ENCODE data around the gene LTBP2.

LTBP2 gene

DNA sequence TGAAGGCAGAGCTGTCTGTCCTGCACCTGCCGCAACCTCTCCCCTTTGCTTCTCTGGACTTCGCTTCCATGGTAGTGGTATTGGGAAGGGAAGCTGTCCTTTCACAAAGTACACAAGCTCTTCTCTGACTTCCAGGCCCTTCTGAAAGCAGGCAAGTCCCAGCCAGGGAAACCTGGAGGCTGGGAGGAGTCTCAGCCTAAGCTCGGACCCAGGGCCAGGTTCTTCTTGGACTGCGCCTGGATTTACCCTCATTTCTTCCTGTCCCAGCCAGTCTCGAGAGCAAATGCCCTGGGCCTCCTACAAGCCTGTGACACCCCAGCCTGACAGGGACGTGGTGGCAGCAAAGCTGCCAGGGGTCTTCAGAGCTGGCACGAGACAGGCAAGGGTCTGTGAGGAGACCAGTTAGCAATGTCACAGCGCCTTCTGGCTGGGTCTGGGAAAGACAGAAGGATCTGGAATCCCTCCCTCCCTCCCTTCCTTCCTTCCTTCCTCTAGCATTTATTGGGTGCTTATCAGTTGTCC lies 96.1 kb downstream of the LTBP2 start:
- H3K4me3 ChIP-seq (ENCODE audit: low read length): no peak overlapping the region
- H3K27me3 ChIP-seq (ENCODE audit: control insufficient read depth, insufficient read depth, low read length): no peaks in the 10 kb centered on the region
- no peaks in the 10 kb centered on the region for H3K4me1 ChIP-seq (ENCODE audit: control insufficient read depth, insufficient read depth, low read length)
- H3K9ac ChIP-seq (ENCODE audit: low read length): no peak overlapping the region
- H3K36me3 ChIP-seq (ENCODE audit: control insufficient read depth, insufficient read depth, low read length): no peaks in the 10 kb centered on the region
- H3K27ac ChIP-seq (ENCODE audit: low read depth, low read length): no peak overlapping the region

DNA sequence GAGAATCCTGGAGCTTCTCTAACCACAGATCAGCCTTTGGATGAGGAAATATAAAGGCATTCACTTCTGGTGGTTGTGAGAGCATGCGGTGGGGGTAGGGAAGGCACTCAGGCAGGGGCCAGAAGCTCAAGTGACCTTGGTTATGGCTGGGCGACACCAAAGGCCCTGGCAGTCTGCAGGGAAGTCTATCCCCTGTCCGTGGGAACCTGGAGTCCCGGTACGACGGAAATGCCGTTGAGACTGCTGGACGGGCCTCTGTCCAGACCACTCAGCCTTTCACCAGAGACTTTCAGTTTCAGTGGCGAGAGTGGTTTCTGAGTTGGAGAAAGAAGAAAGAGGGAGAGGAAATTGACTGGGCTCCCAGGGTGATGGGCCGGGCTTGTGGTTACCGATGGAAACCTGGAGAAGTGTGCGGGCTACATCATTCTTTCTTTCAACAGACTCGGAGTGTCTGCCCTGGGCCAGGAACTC lies 97.5 kb downstream of the LTBP2 start:
- H3K27me3 ChIP-seq (ENCODE audit: control insufficient read depth, insufficient read depth, low read length): peaks cover 3% of the 10 kb centered on the region
- H3K27ac ChIP-seq (ENCODE audit: low read depth, low read length): no peak overlapping the region
- H3K9ac ChIP-seq (ENCODE audit: low read length): no peak overlapping the region
- no peaks in the 10 kb centered on the region for H3K36me3 ChIP-seq (ENCODE audit: control insufficient read depth, insufficient read depth, low read length)
- no peaks in the 10 kb centered on the region for H3K4me1 ChIP-seq (ENCODE audit: control insufficient read depth, insufficient read depth, low read length)
- H3K4me3 ChIP-seq (ENCODE audit: low read length): no peak overlapping the region

DNA sequence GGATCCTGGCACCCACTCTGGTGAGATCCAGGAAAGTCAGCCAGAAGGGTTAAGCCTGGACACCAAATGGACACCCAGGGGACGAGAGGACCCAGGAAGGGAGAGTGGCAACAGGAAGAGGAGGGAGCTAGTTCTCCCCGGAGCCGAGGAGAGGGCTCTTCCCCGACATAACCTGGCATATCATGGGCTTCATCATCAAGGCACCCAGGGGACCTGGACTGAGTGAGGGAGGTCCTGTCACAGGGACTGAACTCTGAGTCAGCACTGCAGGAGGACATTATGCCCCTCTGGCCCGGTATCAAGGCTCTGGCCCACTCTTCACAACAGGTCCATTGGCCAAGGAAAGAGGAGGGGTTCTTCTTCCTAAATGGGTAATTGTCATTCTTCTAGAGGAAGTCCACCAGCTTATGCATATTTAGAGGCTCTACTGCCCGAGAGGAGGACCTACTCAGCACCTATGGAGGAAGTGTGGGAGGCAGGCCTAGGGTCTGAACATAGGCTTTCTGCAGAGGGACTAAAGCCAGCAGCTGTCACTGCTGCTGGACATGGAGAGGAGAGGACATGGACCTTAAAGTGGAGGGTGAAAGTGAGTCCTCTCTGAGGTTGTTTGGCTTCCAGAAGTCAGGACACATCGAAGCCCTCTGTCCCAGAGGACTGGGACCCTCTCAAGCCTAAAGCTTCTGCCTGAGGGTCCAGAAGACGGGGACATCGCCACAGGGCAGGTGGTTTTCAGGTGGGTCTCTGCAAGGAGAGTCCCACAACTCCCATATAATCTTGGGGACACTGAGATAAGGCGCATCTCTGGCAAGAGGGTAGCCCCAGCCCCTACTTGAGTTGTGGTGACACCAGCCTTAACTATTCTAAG lies 99.8 kb downstream of the LTBP2 start:
- Histone ChIP-seq H3K27me3 (ENCODE audit: control insufficient read depth, insufficient read depth, low read length) (peaks cover 4% of the 10 kb centered on the region), H3K36me3 (ENCODE audit: control insufficient read depth, insufficient read depth, low read length) (no peaks in the 10 kb centered on the region), H3K9ac (ENCODE audit: low read length) (no peak overlapping the region), H3K27ac (ENCODE audit: low read depth, low read length) (no peak overlapping the region), H3K4me3 (ENCODE audit: low read length) (no peak overlapping the region), H3K4me1 (ENCODE audit: control insufficient read depth, insufficient read depth, low read length) (no peaks in the 10 kb centered on the region)

DNA sequence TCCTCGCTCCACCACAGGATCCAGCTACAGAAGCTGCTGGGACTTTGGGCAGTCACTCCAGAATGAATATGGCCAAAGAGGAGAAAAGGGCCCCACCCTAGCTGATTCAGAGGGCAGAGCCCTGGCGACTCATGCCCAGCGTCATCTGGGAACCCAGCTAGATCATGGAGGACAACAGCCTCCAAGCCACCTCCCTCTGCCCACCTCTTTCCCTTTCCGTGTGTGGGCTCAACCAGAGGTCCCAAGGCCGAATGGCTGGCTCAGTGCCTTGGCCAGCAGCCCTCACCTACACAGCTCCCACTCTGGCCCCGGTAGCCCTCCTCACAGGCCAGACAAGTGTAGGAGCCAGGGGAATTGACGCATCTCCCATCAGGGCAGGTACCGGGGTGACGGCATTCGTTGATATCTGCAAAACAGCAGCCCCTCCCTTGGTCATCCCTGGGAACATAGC lies 101.1 kb downstream of the LTBP2 start:
- H3K4me3 ChIP-seq (ENCODE audit: low read length): no peak overlapping the region
- no peaks in the 10 kb centered on the region for H3K36me3 ChIP-seq (ENCODE audit: control insufficient read depth, insufficient read depth, low read length)
- H3K4me1 ChIP-seq (ENCODE audit: control insufficient read depth, insufficient read depth, low read length): no peaks in the 10 kb centered on the region
- no peak overlapping the region for H3K9ac ChIP-seq (ENCODE audit: low read length)
- H3K27ac ChIP-seq (ENCODE audit: low read depth, low read length): no peak overlapping the region
- H3K27me3 ChIP-seq (ENCODE audit: control insufficient read depth, insufficient read depth, low read length): peaks cover 4% of the 10 kb centered on the region

DNA sequence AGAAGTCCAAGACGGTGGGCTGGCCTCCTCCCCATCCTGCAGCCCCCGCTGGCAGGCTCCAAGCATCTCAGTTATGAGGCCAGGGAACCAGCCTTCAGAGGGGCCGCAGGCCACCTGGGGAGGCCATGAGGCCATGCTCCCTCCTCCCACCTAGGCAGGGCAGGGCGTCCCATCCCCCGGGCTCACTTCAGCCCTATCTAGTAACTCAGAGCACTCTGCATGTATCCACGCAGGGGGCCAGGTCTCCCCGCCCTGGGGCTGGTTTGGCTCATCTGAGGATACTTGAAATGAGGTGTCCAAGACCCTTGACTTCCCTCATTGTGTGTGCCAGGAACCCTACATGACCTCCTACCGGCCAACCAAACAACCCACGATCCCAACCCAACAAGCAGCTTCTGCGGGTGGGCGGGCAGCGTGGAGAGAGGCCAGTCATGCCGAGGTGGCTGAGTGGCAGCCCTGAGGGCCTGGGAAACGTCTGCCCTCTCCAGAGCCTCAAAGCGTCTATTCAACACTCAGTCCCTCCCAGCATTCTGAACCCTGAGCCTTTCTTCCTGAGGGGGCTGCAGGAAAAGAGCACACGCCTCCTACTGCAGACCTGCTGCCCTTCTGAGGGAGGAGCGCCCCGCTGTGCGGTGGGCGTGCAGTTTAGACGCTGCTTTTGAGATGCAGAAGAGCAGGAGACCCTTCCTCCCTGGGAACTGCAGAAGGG lies 101.7 kb downstream of the LTBP2 start:
- H3K9ac ChIP-seq (ENCODE audit: low read length): no peak overlapping the region
- H3K27me3 ChIP-seq (ENCODE audit: control insufficient read depth, insufficient read depth, low read length): peaks cover 4% of the 10 kb centered on the region
- no peak overlapping the region for H3K4me3 ChIP-seq (ENCODE audit: low read length)
- no peaks in the 10 kb centered on the region for H3K4me1 ChIP-seq (ENCODE audit: control insufficient read depth, insufficient read depth, low read length)
- H3K27ac ChIP-seq (ENCODE audit: low read depth, low read length): no peak overlapping the region
- no peaks in the 10 kb centered on the region for H3K36me3 ChIP-seq (ENCODE audit: control insufficient read depth, insufficient read depth, low read length)

DNA sequence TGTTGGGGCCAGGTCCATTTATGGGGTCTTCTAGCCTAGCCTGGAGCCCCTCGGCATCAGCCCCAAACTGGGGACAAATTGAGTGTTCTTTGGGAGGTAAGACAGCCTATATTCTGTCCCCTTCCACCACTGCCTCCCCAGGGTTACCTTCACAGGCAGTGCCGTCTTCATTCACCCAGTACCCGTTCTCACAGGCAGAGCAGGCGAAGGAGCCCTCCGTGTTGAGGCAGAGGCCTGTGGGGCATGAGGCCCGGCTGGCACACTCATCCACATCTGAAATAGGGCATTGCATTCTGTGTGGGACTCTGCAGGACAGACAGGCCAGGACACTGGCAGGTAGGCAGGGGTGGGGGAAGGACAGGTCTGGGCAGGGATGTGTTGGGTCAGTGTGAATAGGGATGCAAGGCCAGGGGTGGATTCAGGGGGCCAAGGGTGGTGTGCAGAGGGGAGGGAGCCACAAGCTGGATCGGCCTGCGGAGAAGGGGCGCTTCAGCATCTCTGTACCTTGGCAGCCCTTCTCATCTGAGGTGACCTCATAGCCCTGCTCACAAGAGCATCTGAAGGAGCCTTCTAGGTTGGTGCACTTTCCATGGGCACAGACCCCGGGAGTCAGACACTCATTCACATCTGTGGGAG lies 102.3 kb downstream of the LTBP2 start:
- H3K36me3 ChIP-seq (ENCODE audit: control insufficient read depth, insufficient read depth, low read length): no peaks in the 10 kb centered on the region
- peaks cover 4% of the 10 kb centered on the region for H3K27me3 ChIP-seq (ENCODE audit: control insufficient read depth, insufficient read depth, low read length)
- no peak overlapping the region for H3K4me3 ChIP-seq (ENCODE audit: low read length)
- H3K27ac ChIP-seq (ENCODE audit: low read depth, low read length): no peak overlapping the region
- H3K9ac ChIP-seq (ENCODE audit: low read length): no peak overlapping the region
- H3K4me1 ChIP-seq (ENCODE audit: control insufficient read depth, insufficient read depth, low read length): no peaks in the 10 kb centered on the region

DNA sequence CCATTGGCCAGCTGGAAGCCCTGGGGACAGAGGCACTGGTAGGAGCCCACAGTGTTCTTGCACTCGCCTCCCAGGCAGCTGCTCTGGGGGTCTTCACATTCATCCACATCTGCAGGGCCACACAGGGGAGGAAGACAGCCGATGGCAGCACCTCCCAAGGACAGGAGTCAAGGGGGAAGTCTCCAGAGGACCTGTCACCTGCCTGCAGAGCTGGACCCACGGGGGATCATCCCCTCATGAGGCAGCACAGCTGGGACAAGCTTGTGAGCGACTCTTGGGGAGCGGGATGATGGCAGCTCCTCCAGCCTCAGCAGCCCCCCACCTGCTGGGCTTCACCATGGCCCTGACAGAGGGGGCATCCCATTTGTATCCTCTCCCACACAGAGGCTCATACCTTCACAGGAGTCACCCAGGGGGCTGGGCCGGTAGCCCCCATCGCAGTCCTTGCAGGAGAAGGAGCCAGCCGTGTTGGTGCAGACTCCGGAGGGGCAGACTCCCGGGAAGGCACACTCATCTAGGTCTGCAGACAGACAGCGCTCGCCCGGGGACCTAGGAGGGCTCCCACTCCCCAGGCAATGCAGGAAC lies 103.1 kb downstream of the LTBP2 start:
- Histone ChIP-seq H3K9ac (ENCODE audit: low read length) (no peak overlapping the region), H3K27ac (ENCODE audit: low read depth, low read length) (no peak overlapping the region), H3K36me3 (ENCODE audit: control insufficient read depth, insufficient read depth, low read length) (no peaks in the 10 kb centered on the region), H3K4me1 (ENCODE audit: control insufficient read depth, insufficient read depth, low read length) (no peaks in the 10 kb centered on the region), H3K4me3 (ENCODE audit: low read length) (no peak overlapping the region), H3K27me3 (ENCODE audit: control insufficient read depth, insufficient read depth, low read length) (peaks cover 4% of the 10 kb centered on the region)

DNA sequence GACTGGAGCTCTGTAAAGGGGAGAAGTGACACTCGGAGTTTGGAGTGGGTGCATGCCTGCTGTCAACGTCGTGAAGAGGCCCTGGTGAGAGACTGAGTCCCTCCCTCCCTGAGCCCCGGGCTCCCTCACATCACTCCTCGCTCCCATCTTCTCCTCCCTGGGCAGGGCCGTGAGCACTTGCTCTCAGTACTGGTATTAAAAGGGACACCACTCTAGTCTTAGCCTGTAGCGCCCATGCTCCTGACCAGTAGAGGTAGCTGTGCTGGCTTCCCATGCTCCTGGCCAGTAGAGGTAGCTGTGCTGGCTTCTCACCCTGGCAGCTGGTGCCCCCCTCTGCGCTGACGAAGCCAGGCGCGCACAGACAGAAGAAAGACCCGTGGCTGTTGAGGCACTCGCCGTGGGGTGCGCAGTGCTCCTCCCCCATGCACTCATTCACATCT lies 103.7 kb downstream of the LTBP2 start:
- Histone ChIP-seq H3K9ac (ENCODE audit: low read length) (no peak overlapping the region), H3K4me3 (ENCODE audit: low read length) (no peak overlapping the region), H3K36me3 (ENCODE audit: control insufficient read depth, insufficient read depth, low read length) (no peaks in the 10 kb centered on the region), H3K4me1 (ENCODE audit: control insufficient read depth, insufficient read depth, low read length) (no peaks in the 10 kb centered on the region), H3K27me3 (ENCODE audit: control insufficient read depth, insufficient read depth, low read length) (peaks cover 4% of the 10 kb centered on the region), H3K27ac (ENCODE audit: low read depth, low read length) (no peak overlapping the region)

DNA sequence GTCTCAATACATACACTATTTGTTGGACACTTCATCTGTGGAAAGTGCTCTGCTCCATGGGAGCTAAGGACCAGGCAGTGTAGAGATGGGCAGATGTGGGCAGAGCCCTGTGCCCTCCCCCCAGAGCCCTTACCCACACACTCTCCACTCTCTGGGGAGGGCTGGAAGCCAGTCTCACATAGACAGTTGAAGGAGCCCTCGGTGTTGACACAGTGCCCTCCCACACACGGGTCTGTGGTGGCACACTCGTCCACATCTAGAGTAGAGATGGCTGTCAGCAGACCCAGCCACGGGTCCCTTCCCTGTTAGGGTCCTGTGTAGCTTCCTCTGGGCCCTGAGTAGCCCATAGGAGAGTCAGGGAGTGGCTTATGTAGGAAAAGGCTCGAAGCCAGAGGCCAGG lies 104.2 kb downstream of the LTBP2 start:
- H3K36me3 ChIP-seq (ENCODE audit: control insufficient read depth, insufficient read depth, low read length): no peaks in the 10 kb centered on the region
- H3K27me3 ChIP-seq (ENCODE audit: control insufficient read depth, insufficient read depth, low read length): peaks cover 4% of the 10 kb centered on the region

DNA sequence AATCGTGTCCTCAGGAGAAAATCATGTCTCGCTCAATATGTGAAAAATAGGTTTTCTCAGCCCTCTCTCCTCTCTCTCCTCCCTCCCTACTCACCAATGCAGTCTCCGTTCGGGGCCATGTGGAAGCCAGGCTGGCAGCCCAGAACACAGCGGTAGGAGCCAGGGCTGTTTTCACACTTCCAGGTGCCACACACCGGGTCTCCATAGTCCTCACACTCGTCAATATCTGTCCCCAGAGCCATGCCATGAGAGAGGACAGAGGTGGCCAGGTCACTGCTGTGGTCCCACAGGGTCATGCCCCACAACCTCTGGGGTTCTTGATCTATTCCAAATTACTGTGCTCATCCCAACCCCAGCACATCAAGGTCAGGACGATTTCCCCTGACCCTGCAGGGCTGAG lies 105.0 kb downstream of the LTBP2 start:
- Histone ChIP-seq H3K4me1 (ENCODE audit: control insufficient read depth, insufficient read depth, low read length) (no peaks in the 10 kb centered on the region), H3K4me3 (ENCODE audit: low read length) (no peak overlapping the region), H3K36me3 (ENCODE audit: control insufficient read depth, insufficient read depth, low read length) (no peaks in the 10 kb centered on the region), H3K9ac (ENCODE audit: low read length) (no peak overlapping the region), H3K27me3 (ENCODE audit: control insufficient read depth, insufficient read depth, low read length) (peaks cover 4% of the 10 kb centered on the region), H3K27ac (ENCODE audit: low read depth, low read length) (no peak overlapping the region)

More for the DNA sequence above, 104.2 kb downstream of the LTBP2 start:
- H3K4me3 ChIP-seq (ENCODE audit: low read length): no peak overlapping the region
- H3K9ac ChIP-seq (ENCODE audit: low read length): no peak overlapping the region
- H3K27ac ChIP-seq (ENCODE audit: low read depth, low read length): no peak overlapping the region
- no peaks in the 10 kb centered on the region for H3K4me1 ChIP-seq (ENCODE audit: control insufficient read depth, insufficient read depth, low read length)

DNA sequence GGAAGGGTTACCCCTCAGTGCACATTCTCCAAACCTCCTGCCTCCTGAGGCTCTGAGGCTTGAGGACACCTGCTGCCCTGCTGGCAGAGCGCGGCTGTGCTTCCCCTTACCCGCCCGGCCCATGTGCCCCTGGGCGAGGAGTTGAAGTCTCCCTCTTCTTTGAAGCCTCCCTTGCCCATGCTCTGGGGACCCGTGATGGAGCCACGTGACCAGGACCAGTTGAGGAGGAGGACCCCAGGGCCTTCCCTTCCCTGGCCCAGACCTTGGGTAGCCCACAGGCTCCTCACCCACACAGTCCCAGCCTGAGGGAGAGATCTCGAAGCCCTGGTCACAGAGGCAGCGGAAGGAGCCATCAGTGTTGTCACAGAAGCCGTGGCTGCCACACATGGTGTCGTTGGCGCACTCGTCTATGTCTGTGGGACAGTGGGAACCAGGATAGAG lies 105.6 kb downstream of the LTBP2 start:
- H3K27me3 ChIP-seq (ENCODE audit: control insufficient read depth, insufficient read depth, low read length): peaks cover 4% of the 10 kb centered on the region
- H3K4me3 ChIP-seq (ENCODE audit: low read length): no peak overlapping the region
- H3K4me1 ChIP-seq (ENCODE audit: control insufficient read depth, insufficient read depth, low read length): peaks cover 3% of the 10 kb centered on the region
- no peaks in the 10 kb centered on the region for H3K36me3 ChIP-seq (ENCODE audit: control insufficient read depth, insufficient read depth, low read length)
- H3K9ac ChIP-seq (ENCODE audit: low read length): no peak overlapping the region
- no peak overlapping the region for H3K27ac ChIP-seq (ENCODE audit: low read depth, low read length)

DNA sequence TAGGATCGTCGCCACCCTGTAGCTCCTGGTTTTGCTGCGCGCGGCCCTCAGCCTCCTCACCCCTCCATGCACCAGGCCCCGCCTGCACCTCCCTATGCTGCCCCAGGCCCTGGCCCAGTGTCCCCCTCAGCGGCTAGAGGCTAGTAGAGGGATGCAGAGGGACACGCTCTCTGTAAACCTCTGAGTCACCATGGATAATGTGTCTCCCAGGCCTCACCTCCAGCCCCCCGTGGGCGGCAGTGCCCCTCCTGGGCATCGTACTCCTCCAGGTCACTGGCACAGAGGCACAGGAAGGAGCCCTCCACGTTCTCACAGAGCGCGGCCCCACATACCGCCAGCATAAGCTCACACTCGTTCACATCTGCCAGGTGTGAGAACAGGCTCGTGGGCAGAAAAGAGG lies 106.2 kb downstream of the LTBP2 start:
- Histone ChIP-seq H3K4me3 (ENCODE audit: low read length) (no peak overlapping the region), H3K27ac (ENCODE audit: low read depth, low read length) (no peak overlapping the region), H3K27me3 (ENCODE audit: control insufficient read depth, insufficient read depth, low read length) (peaks cover 4% of the 10 kb centered on the region), H3K4me1 (ENCODE audit: control insufficient read depth, insufficient read depth, low read length) (peaks cover 8% of the 10 kb centered on the region), H3K36me3 (ENCODE audit: control insufficient read depth, insufficient read depth, low read length) (no peaks in the 10 kb centered on the region), H3K9ac (ENCODE audit: low read length) (no peak overlapping the region)

All from rectal smooth muscle tissue (tissue), 1 donor.